Right kidney (tissue), 1 donor: Measurements from ENCODE around the gene MTX3.

ENCODE experiments used
- DNase-seq: peaks from one replicate; pipeline ENCODE4 v3.0.0-alpha.2; 2016

MTX3 gene

DNA sequence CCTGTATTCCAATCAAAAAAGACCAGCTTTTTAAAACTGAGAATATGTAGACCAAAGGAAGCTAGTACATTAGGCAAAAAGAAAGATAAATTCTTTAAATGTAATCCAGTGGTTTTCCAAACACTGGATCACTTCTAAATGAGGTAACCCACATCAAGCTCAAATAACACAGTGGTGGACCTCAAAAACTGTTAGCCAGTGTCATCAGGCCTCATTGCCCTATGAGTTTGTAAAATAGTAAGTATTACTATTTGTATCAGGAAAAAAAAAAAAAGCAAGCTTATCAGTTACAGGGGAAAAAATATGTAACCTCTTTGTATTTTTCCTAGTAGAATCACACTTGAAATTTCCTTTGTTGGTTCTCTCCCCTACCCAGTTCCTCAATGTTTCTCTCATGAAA lies 6.7 kb downstream of the MTX3 start:
- no peak for DNase-seq

DNA sequence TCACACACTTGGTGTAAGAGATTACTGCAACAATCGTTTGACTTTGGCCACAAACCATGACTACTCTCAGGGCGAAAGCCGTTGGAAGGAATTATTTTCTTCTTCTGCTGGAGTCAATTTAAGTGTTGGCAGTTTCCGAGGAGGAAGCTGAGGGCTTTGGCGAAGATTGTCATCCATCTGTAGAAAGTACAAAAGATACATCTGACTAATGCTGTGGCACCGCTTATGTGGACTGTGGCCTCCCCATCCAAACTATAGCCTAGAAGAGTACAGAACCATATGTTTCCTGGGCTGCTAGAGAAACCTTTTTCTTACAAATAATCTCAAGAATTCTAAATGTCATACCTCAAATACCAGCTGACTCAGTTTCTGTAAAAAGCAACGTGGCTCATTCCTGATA lies 7.4 kb downstream of the MTX3 start:
- no peak for DNase-seq

DNA sequence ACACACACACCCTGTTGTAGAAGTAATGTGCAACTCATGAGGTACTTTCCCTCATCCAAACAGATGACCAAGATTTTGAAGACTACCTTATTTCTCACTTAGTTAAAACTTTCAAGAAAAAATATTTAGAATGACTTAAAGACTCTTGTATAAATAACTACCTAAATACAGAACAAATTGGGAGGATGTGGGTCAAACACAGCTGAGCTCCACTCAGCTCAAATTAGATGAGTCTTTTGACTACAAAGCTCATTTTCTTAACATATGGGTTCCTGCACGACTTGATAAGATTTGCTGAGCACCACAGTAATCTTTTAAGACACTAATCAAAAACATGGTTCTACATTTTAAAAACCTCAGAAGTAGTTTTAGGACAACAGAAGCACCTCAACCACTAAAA lies 8.9 kb downstream of the MTX3 start:
- no peak for DNase-seq

DNA sequence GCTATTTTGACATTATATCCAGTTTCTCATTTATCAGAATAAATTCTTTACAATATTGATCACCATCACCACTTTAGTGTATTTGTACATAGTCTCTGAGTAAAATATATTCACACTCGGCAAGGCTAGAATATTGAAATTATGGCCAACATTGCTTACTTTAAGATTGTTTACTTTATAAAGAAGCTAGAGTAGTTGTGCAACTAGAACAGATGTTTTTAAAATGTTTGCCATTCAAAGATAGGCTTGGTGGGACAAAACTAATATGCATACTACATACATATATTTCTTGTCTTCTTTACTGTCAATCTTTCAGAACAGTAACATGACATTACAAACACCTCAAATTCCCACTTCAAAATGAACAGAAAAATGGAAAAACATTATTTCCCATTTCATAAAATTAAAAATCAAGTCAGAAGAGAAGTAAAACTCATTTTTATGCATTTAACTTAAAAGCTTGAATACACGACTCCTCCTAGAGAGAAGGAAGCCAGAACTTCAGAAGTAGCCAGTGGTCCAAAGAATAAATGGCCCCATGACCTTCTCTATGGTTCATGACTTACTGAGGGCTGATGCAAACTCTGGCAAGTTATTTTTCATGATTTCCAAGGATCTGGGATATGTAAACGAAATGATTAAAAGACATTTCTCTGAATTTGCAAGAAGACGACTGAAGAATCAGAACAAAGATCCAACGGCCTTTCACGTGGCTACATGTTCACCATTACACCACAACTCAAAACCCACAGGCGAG lies 14.1 kb downstream of the MTX3 start:
- no peak for DNase-seq

DNA sequence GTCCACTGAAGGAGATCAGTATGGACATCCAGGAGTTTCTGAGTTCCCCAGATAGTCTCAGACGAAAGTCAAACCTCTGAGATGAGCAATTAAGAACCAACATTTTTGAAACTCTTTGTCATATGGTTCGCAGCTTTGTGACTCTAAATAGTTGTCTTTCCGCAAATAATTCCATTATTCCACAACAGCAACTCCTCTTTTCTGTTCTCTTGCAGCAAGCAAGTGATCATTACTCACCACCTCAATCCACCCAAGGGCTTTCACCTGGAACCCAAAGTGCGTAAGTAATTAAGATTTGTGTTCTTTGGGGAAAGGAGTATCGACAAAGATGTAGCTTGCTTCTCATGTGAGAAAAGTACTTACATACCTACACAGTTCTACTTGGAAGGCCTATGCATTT lies 15.6 kb downstream of the MTX3 start:
- DNase-seq, result no peak

DNA sequence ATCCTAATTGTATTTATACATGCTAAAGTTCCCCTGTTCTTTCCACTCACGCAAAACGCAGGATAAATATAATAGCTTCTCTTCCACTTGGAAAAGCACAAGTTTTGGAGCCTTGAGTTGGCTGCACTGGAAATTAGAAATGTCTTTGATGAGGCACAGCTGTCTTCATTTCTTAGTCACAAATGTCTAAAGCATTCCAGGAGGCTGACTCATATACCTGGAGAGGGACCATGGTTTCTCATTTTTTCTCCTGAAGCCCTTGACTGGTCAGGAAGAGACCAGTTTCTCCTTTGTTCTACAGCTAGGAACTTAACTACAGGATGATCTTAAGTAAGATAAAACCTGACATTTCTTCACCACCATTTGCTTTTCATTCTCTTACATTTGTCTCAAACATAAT lies 16.2 kb downstream of the MTX3 start:
- no peak for DNase-seq

DNA sequence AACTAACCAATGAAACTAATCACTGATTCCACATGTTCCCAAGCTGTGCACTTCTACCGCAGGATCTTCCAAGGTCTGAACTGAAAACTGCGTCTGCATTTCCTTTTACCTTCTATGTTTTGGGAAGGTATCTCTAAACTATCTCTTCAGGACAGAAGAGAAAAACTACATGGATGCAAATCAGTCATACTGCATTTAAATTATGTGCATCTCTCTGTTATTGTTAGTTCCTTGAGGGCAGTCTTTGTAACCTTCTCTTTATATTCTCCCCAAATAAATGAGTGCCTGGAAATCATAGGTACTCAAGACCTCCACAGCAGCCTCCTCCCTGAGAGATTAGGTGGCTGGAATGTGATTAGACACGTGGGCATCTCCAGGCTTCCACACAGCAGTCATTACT lies 17.1 kb downstream of the MTX3 start:
- DNase-seq, result no peak

DNA sequence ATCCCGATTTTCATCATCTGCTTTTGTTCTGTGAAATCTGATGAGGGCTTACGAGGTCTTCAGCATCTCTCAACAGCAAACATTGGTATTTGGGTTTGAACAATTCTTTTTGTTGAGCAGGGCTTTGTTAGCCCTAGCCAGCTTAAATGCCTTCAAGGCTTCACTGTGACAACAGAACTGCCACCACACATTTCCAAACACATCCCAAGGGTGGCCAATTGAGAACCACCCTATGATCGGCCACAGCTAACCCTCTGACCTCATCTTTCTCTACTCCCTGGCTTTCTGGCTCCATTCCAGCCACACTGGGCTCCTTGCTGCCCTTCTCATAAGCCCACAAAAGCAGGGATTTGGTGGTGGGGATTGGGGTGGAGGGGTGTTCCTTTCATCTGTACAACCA lies 17.6 kb downstream of the MTX3 start:
- no peak for DNase-seq

DNA sequence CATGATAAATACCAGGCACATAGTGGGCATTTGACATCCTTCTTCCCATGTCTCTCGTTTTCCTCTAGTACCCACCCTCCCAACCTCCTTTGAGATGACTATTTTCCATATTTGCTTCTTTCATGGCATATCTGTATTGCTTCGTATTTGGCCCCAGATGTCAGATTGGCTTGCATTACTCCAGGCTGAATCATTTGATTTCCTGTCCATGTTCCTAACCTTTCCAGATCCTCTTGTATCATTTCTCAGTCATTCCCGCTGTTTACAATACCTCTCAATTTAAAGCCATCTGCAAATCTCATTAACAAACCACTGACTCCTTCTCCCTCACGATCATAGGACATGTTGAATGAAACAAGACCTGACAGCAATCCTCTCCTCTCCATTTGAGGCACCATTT lies 19.9 kb downstream of the MTX3 start:
- no peak for DNase-seq

DNA sequence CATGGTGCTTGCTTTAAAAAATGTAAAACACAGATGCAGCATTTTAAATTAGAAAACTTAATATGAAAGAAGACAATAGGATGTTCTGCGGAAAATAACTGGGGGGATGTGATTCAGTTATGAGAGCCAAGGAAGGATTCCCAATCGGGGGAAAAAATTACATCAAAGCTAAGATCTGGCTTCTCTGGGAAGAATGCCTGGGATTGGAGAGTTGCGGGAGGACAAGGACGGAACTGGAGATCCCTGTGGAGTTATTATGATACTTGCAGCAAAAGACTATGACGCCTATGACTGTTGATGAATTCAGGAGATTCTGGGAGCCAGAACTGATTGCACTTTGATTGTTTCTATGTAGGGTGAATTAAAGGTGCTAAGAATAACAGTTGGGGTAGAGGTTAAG lies 24.6 kb downstream of the MTX3 start:
- DNase-seq, result no peak

DNA sequence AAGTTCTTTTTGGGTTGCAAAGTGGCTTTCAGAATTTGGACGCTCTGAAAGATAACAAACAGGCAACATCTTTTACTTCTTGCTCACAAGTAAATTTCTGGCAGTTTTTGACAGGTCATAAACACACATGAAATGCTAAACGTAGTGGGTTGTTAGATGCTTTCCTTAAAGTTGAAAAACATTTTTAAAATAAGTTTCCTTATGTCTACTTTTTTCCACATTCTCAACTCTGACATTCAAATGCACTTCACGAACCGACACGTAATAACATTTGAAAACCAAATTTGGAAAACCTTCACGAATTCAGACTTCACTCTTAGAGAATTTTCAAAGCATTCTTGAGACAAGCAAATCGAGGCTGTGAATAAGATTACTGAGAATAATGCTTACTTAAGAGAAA lies 26.9 kb downstream of the MTX3 start:
- DNase-seq, result no peak

DNA sequence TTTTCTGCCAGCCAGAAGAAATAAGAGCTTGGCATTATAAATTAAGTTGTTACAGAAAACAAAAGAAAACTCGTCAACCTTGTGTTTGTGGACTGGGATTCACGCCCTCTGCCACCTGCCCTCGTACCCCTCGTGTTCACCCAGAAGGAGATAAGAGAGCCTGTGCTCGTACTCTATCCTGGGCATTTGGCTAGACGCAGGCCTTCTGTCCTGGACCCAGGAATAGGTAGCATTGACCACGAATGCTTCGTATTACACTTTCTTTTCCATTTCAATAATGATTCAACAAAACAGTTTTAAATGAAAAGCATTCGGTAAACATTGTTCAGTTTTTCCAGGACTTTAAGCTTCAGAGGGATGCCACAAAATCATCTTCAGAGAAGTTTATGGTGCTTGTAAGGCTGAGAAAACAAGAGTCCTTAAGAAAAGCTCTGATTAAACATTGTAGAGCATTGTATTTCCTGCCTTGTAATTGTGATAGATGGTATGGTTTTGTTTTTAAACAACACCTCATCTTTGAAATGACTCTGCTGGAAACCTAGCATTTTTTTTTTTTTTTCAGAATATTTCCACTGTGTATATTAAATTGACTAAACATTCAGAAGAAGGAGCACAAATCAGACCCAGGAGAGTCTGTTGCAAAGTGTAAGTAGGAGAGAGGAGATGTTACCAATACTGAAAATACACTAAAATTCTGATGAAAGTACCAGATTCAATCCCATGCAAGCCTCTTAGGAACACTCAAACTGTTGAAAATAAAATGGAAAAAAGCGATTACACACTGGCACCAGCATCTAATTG lies 27.6 kb downstream of the MTX3 start:
- DNase-seq, result no peak

DNA sequence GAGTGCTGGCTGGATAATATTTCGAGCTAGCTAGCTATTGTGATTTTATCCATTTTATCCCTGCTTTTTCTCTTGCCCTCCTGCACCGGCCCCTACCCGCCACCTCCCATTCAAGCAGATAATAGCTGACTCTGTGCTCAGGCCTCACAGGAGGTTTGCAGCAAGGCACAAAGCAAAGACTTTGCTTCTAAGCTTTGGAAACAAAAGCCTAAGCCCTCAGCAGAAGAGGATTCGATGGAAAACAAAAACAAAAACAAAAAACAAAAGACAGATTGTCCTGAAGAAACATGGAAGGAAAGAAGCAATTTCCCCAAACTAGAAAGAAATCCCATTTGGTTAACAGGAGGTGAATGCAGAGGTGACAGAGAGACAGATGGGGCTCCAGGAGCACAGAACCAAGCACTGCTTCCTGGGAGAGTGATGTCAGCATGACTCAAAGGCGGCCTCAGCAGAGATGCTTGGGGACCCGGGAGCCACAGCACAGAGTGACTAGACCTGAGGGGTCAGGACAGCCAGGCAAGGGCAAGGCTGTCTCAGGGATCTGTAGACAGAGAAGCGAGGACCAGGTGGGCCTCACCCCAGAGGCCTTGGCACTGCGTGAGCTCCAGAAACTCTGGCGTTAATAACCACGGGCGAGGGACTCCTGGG lies 28.4 kb downstream of the MTX3 start:
- DNase-seq, result no peak

DNA sequence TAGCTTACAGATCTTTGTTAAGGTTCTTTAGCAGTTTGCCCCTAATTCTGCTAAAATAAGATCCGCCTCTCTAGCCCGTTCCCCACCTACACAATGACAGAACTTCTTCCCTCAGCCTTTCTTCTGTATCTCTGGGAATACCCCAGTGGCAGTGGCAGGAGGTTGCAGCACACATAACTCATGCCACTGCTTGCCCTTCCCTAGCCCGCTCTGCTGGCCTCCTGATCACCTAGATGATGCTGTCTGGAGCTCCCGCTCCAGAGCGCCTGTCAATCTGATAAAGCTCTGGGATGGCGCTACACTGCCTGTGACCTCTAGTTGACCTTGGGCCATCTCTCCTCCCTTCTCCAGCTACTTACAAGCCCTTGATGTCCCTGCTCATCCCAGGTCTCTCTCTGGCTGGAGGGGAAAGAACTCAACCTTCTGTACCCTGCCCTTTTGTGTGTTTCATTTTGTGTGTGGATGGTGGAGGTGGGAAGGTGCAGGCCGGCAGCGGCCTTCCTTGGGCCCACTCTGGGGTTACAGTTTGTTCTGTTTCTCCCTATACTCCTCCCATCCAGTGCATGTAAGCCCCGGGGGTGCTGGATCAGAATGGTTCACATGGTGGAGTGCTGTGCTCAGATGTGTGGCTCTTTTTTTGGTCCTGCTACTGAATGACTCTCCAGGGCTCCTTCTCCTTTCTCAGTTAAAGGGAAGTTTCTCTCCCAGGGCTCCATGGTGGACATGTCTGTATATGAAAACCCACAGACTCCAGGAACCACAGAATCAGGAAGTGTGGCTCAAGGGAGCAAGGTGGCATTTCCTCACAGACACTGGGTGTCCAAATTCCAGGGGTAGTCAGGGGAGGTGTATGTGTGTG lies 29.1 kb downstream of the MTX3 start:
- DNase-seq, result no peak

DNA sequence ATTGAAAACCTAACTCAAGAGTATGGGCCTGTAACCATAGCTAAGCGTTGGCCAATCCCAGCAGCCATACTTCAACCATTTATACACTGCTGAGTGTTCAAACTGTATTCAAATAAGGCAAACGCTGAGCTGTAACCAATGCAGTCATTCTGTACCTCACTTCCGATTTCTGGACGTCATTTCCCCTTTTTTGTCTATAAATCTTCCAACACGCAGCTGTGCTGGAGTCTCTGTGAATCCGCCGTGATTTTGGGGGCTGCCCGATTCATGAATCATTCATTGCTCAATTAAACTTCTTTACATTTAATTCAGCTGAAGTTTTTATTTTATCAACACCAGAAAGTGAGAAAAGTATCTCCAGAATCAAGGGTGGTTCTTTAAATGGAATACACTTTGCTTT lies 31.7 kb downstream of the MTX3 start:
- no peak for DNase-seq

DNA sequence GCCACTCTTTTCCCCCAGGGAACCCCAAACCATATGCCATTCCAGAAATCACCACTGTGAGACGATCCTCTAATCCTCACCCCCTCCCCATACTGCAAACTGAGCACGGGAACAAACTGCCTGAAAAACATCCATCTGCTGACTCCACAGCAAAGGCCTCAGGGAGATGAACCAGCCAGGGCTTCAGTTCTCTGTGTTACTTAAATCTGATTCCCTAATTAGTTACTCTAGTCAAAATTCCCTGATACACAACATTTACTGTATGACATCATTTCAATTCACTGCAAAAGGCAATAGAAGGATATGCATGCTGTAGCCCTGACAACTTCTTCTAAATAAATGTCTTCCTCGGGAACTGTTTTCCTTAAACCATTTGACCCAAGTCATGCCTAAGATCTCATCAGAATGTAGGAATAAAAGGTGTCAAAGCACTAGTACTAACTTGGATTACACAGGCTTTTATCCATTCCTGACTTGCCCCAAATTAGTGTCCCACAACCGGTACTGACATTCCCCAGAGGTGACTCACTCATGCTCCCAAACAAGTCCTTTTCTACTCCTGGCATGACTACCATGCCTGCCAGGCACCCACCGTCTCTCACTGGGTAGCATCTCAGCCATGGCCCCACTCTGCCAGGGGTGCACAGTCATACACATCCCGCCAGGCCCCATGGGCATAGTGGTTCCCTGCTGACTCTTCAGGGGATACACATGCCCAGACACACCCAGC lies 35.0 kb downstream of the MTX3 start:
- no peak for DNase-seq

DNA sequence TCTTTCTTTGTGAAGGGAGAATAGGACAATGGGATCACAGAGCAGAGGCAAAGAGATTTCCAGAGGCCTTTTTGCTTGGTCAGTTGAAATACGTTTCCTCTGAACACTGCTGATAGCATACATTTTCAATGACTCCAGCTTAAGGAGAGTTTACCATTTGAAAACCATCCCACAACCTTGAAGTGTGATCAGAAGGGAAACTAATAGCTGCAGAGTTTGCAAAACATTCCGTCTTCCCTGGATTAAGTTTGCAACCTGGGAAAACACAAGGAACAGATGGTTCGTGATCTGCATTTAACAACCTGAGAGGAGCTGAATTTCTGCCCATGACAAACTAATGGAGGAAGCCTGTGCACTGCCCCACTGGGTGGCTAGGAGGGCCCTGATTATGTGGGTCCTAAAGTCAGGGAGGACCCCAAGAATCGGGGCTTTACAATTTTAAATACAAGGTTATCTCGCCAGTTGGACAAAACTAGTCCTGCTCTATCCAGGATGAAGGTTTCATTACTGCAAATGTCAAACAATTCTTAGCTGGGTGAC lies 35.6 kb downstream of the MTX3 start:
- no peak for DNase-seq

DNA sequence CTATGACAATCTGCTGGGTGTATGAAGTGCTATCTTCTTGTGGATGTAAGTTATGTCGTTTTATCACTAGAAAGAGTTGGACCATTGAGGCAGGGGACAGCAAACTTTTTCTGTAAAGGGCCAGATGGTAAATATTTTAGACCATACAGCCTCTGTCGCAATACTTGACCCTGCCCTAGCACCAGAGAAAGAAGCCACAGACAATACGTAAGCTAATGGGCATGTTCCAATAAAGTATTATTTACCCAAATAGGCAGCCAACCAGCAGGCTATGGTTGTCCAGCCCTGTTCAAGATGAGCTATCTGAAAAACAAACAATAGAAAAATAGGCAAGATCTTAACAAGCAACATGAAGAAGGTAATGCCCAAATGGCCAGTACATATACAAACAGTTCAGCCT lies 36.4 kb downstream of the MTX3 start:
- no peak for DNase-seq

DNA sequence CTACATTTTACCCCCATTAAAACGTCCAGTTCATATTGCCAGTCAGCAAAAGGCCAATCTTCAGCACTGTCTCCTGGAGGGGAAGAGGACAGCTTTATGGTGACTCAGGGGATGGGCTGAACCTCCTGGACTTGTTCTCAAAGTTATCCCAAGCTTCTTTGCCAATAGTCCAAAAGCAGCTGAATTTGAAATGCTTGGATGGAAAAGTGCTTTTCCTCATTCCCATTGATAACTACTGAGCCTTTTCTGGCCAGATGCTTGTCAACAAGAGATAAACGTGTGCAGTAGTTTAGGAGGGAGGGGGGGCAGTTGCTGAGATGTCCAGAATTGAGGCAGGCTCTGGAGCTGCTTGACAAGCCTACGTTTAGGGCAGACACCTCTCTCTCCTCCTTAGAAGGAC lies 43.5 kb downstream of the MTX3 start:
- no peak for DNase-seq

DNA sequence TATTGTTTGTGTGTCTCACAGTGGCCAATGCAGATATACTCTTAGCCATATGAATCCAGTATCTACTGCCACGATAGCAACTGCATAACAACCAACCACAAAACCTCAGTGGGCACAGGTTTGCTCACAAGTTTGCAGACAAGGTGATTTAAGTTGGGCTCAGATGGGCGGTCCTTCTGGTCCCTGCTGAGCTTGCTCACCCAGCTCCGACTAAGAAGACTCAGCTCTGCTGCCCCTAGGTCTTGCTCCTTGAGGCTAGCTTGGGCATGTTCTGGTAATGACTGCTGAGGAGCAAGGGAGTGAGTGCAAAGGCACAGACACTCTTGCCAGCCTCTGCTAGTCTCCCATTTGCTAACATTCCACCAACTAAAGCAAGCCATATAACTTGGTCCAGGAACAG lies 52.6 kb downstream of the MTX3 start:
- no peak for DNase-seq

DNA sequence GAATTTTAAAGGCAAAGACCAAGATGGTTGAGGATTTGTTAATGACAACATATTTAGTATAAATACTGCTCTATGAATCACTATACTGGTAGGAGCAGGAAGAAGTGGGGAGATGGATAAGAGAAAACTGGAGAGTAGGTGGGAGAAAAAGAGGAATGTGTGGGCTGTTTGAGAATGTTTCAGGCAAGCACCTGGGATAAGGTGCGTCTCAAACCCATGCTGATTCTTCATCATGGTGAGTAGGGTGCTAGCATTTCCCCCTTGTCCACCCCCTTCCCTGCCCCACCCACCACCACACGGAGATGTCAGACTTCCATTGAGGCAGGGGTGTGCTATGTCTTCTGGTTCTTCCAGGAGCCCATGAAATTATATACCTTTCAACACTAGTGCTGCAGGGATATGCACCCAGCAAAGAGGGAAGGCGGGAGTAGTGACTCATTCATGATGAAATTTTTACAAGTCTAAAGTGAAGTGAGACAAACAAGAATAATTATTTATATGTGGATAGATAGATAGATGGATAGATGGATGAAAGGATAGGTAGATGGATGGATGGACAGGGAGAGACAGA lies 54.3 kb downstream of the MTX3 start:
- DNase-seq, result no peak
